Gastrocnemius medialis (tissue), 4 donors: ENCODE results near the gene LAMC2. TPM values are rescaled to one million over a fixed set of nuclear protein-coding genes. Genes with fewer than 3 reads are reported as not detected.

Experiments
- ATAC-seq, 2 donors: fragments of 150-250 bp; one replicate each; pipeline ENCODE4 v1.9.1; 2016
- DNase-seq, 2 donors: peaks; one replicate each; pipeline ENCODE4 v3.0.0-alpha.2; 2019
- H3K27ac ChIP-seq, 4 donors: fragments of 200-600 bp; sonication (generic); 1 replicate in 1 of 4; 2 replicates in 3 of 4; pipeline ENCODE4 v1.5.1; 2016 to 2018; ENCODE audit warnings: mild to moderate bottlenecking in 2 of 4, moderate library complexity in 1 of 4
- H3K27me3 ChIP-seq, 3 donors: fragments of 200-600 bp; sonication (generic) in 2 of 3; 1 replicate in 1 of 3; 2 replicates in 2 of 3; pipeline versions ENCODE4 v1.5.1 to v1.6.0; 2016 to 2019; ENCODE audit warnings: mild to moderate bottlenecking in 1 of 3, moderate library complexity in 1 of 3
- H3K36me3 ChIP-seq, 2 donors: fragments of 200-600 bp; sonication (generic) in 1 of 2; one replicate each; pipeline ENCODE4 v1.5.1; 2017 to 2018
- H3K4me1 ChIP-seq, 2 donors: fragments of 200-600 bp; sonication (generic) in 1 of 2; one replicate each; pipeline ENCODE4 v1.5.1; 2016 to 2017; ENCODE audit warnings: mild to moderate bottlenecking in 2 of 2
- H3K4me3 ChIP-seq, 4 donors: fragments of 200-600 bp; sonication (generic) in 3 of 4; 1 replicate in 1 of 4; 2 replicates in 3 of 4; pipeline ENCODE4 v1.5.1; 2016 to 2019; ENCODE audit warnings: mild to moderate bottlenecking in 2 of 4
- H3K9me3 ChIP-seq, 3 donors: fragments of 200-600 bp; sonication (generic) in 2 of 3; 1 replicate in 1 of 3; 2 replicates in 2 of 3; pipeline ENCODE4 v1.5.1; 2016 to 2019
- CTCF ChIP-seq, 5 experiments: fragments of 450-650 bp in 3 of 5; fragments of 200-600 bp in 2 of 5; sonication (generic) in 2 of 5; IDR thresholded peaks in 4 of 5; conservative IDR thresholded peaks in 1 of 5; 1 replicate in 4 of 5; 2 replicates in 1 of 5; pipeline ENCODE4 v1.5.1; 2016 to 2019; ENCODE audit warnings: antibody characterized with exemption in 5 of 5, mild to moderate bottlenecking in 3 of 5, moderate library complexity in 3 of 5
- POLR2A ChIP-seq, 2 donors: fragments of 450-650 bp; IDR thresholded peaks; one replicate each; pipeline ENCODE4 v1.6.1; 2017; ENCODE audit warnings: antibody characterized with exemption in 2 of 2, mild to moderate bottlenecking in 2 of 2, moderate library complexity in 2 of 2
- in situ Hi-C, 4 donors: fragments of 200-750 bp; cut with MboI; loops; one replicate each; pipeline versions ENCODE4 v1.15.0 to v1.8.0; 2017; ENCODE audit warnings: low sequenced_read_pairs in 4 of 4
- intact Hi-C: fragments of 100-400 bp; cut with DNase I; formaldehyde crosslinking; loops from one replicate; pipeline ENCODE4 v1.15.1; 2023; ENCODE audit warnings: low total_unique reads
- total RNA-seq, 4 donors: library from RNA; depleted of rRNA; stranded (reverse); fragments of >200 nt; gene quantifications; one replicate each; pipeline versions ENCODE4 v1.1.0 to v1.2.3, GENCODE V29; 2016

LAMC2 gene
- total RNA-seq, 4 donors from 2014 or later = 0.78 to 1.8 (median 1.4) TPM

GRCh38 chr1:183215076-183215720, 29.1 kb downstream of the LAMC2 start:
- H3K27me3 ChIP-seq = no peaks in the 10 kb centered on the region
- no peak overlapping the region for H3K27ac ChIP-seq
- in situ Hi-C loops (no loop called here), intact Hi-C loops (no loop called here)
- DNase-seq (no peak), ATAC-seq (no peak)
- no peaks in the 10 kb centered on the region for H3K36me3 ChIP-seq
- no peak overlapping the region for H3K4me3 ChIP-seq
- peaks cover 18 to 24% of the 10 kb centered on the region in 2 donors for H3K4me1 ChIP-seq
- no peak for TF ChIP-seq CTCF (IDR thresholded peaks at IDR 0.05 in 4 of 5, conservative IDR thresholded peaks at IDR 0.05 in 1 of 5)
- no peak for TF ChIP-seq POLR2A (IDR thresholded peaks at IDR 0.05)
- H3K9me3 ChIP-seq = no peaks in the 10 kb centered on the region

DNA sequence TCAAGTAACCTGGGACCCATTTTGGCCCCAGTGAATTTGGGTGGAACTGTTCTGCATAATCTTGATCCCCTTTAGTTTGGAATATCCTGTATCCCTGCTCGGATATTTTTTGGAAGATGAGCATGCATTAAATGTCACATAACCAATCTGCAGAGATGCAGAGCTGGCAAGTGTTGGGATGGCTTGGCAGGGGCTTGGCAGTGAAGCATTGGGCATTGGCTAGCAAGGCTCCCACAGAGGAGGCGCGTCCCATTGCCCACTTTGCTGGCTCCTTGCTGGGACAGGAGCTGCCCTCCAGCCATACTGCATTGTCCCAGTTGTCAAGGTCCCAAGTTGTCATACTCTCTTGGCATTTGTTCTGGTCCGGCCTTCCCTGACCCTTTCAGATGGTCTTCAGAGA, 29.9 kb downstream of the LAMC2 start:
- Histone ChIP-seq H3K4me3 (no peak overlapping the region), H3K27me3 (no peaks in the 10 kb centered on the region), H3K4me1 (peaks cover 18 to 24% of the 10 kb centered on the region in 2 donors), H3K27ac (no peak overlapping the region), H3K9me3 (no peaks in the 10 kb centered on the region), H3K36me3 (no peaks in the 10 kb centered on the region)
- TF ChIP-seq CTCF (IDR thresholded peaks at IDR 0.05 in 4 of 5, conservative IDR thresholded peaks at IDR 0.05 in 1 of 5) (no peak), POLR2A (IDR thresholded peaks at IDR 0.05) (no peak)
- in situ Hi-C loops (no loop called here), intact Hi-C loops (no loop called here)
- DNase-seq = no peak
- no peak for ATAC-seq

- Histone ChIP-seq H3K27ac (peak overlapping the region; percentile 45 to 76 (median 52)), H3K4me1 (peaks cover 18 to 24% of the 10 kb centered on the region in 2 donors), H3K4me3 (no peak overlapping the region), H3K27me3 (no peaks in the 10 kb centered on the region), H3K36me3 (no peaks in the 10 kb centered on the region), H3K9me3 (no peaks in the 10 kb centered on the region)
- ATAC-seq (peak; percentile 78 to 84), DNase-seq (peak; percentile 23 to 61)
- in situ Hi-C loops = no loop called here
- TF ChIP-seq CTCF (IDR thresholded peaks at IDR 0.05 in 4 of 5, conservative IDR thresholded peaks at IDR 0.05 in 1 of 5) (no peak), POLR2A (IDR thresholded peaks at IDR 0.05) (no peak)
- intact Hi-C loops = no loop called here
Measured at GRCh38 chr1:183218027-183218618, 32.1 kb downstream of the LAMC2 start.

DNA sequence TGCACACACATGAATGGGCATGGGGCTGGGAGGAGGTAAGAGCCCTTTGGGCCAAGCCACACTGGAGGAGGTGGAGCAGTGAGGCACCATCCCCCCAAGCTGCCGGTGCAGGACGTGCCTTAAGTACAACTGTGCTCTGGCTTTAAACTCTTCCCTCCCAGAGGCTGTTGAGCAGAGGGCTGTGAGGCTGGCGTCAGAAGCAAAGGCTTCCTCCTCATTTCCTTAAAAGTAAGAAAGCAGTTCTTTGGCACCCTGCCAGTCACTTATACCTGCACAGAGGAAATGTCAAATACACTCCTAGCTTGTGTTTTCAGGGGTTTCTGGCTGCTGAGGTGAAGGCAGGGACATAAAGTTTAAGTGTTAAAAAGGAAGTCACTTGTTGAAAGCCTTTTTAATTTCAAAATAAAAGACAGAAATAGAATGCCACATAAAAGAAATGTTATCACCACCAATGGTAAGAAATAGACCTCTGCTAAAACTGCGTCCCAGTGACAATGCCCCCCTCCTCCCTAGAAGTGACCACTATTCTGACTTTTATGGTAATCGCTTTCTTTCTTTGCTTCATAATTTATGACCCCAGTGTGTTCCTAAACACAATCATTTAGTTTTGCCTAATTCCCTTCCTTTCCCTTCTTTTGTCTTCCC, 33.0 kb downstream of the LAMC2 start:
- H3K27ac ChIP-seq = peak overlapping the region; percentile 45 to 76 (median 52)
- H3K27me3 ChIP-seq = no peaks in the 10 kb centered on the region
- no peak for TF ChIP-seq POLR2A (IDR thresholded peaks at IDR 0.05)
- TF ChIP-seq CTCF (IDR thresholded peaks at IDR 0.05 in 4 of 5, conservative IDR thresholded peaks at IDR 0.05 in 1 of 5) = no peak
- DNase-seq (peak in 1 of 2 donors; percentile 32), ATAC-seq (peak; percentile 42 to 48)
- no peaks in the 10 kb centered on the region for H3K9me3 ChIP-seq
- in situ Hi-C loops (no loop called here), intact Hi-C loops (no loop called here)
- no peaks in the 10 kb centered on the region for H3K36me3 ChIP-seq
- no peak overlapping the region for H3K4me3 ChIP-seq
- peaks cover 18 to 24% of the 10 kb centered on the region in 2 donors for H3K4me1 ChIP-seq
